GM18508 (cell line): Measurements from ENCODE around the gene WFIKKN1.
"Not testable (repeated sequence)": the region's sequence is repeated elsewhere in the genome, so short reads cannot be mapped to it uniquely, and the experiment has no call there.

Experiments used
- ATAC-seq: cut with Tn5 transposase; IDR thresholded peaks from one replicate; pipeline ENCODE4 v1.9.1; 2021; ENCODE audit warnings: moderate number of reproducible peaks; ENCODE audit not compliant: insufficient read depth, unreplicated experiment

The WFIKKN1 gene

DNA sequence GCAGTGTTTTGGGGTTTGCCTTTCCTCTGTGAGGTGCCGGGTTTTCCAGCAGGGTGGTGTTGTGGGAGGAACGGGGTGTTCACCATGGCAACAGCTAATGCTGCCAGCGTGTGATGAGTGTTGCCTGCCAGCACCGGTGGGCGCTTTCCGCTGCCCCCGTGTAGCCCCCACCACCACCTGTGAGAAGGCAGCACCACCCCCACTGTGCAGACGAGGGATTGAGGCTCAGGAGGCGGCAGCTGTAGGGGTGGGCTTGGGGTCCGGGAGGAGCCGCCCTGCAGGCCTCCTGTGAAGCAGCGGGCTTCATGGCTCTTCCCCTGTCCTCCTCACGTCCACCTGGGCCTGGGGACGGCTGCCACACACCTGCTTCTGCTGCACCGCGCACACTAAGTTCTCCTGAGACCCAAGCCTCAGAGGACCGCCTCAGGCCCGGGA is 35.7 kb upstream of the WFIKKN1 start:
- no peak for ATAC-seq

- no peak for ATAC-seq
These were observed 34.6 kb upstream of the WFIKKN1 start for GRCh38 chr16:595942-596735.

DNA sequence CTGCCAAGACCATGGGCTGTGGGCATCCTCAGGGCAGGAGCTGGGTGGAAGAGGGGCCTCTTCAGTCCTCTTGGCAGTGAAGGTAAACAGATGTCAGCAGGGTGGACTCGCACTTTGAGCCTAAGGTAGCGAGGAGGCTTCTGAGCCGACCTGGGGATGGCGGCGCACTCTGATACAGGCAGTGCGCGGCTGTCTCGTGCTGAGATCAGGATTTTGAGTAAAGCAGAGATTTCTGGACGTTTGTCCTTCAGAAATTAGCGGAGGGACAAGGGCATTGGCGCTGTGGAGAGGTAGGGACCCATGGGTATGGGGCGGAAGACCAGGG is 34.1 kb upstream of the WFIKKN1 start:
- ATAC-seq: no peak

GRCh38 chr16:597655-598054 is 33.1 kb upstream of the WFIKKN1 start:
- ATAC-seq: not testable (repeated sequence)

- no peak for ATAC-seq
These were observed 31.7 kb upstream of the WFIKKN1 start for GRCh38 chr16:598823-599739.

- ATAC-seq: no peak
These were observed 30.0 kb upstream of the WFIKKN1 start for GRCh38 chr16:600781-601180.

GRCh38 chr16:603933-604332 is 26.9 kb upstream of the WFIKKN1 start:
- no peak for ATAC-seq

GRCh38 chr16:606656-607307 is 24.0 kb upstream of the WFIKKN1 start:
- ATAC-seq: no peak

- ATAC-seq: no peak
These were observed 22.8 kb upstream of the WFIKKN1 start for GRCh38 chr16:608019-608418.

- no peak for ATAC-seq
These were observed 21.5 kb upstream of the WFIKKN1 start for GRCh38 chr16:609316-609715.

GRCh38 chr16:609984-610383 is 20.8 kb upstream of the WFIKKN1 start:
- no peak for ATAC-seq

DNA sequence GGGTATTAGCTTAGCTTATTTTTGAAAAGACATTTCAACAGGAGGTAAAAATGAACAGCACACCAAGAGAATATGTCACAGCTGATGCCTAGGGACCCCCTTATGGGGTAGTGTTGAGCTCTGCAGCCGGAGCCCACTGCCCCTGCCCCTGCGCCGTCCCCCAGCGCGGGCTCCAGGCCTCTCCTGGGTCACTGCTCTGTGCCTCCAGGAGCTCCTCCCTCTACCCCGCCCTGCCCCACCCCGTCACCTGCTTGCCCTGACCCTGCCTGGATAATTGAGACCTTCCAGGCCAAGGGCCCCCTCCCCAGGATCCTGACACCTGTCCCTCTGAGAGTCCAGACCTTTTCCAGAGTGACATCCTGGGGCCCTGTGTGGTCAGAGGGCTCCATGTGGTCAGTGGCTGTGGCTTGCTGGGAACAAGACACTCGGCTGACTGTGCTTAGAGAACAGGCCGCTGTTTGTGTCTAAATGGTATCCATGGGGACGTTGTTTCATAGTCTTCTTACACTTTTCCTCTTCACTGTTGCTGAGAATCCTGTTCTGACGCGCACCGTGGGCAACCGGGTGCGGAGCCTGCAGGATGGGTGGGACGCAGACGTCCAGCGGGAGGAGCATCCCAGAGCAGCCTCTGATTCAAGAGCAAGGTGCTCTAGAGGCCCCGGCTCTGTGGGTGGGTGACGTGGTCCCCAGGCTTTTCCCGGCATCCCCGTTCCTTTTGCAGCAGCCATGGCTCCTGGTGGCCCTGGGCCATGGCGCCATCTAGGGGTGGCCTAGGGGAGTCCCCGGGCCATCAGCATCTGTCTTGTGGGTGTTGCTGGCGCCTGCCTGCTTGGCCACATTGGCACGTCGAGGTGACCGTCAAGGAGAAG is 20.0 kb upstream of the WFIKKN1 start:
- ATAC-seq: no peak

- no peak for ATAC-seq
These were observed 15.7 kb upstream of the WFIKKN1 start for GRCh38 chr16:615122-615521.

DNA sequence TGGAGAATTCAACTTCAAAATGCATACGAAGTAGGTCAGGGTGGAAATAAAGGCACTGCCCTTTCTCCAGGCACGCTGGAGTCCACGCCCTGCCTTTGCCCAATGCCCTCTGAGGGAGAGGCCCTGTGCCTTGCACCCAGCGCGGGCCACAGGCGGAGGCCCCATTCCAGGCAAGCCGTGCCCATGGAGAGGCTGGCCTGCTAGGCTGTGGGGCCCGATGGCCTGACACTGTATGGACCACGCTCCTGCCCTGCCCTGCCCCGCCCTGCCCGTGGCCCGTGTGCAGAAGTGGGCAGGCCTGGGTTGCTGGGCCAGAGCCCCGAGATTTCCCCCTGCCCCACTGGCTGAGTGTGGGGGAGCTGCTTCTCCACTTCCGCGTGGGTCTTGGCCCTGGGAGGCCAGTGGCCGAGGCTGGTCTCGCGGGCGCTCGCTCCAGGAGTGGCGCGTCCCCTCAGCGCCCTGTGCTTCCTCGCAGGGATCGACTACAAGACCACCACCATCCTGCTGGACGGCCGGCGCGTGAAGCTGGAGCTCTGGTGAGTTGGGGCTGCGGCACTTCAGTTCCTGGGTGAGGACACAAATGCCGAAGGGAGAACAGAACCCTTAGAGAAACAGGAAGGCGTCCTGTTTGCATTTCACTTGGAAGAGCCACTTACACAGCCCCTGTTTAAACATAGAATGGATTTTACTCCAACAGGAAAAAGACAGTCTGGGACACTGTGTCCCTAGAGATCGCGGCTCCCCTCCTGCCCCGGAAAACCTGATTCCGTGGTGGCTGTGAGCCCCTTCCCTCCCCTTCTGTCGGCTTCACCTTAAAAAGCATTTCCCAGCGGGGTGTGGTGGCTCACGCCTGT is 13.8 kb upstream of the WFIKKN1 start:
- ATAC-seq: no peak

GRCh38 chr16:617855-618254 is 12.9 kb upstream of the WFIKKN1 start:
- ATAC-seq: no peak

DNA sequence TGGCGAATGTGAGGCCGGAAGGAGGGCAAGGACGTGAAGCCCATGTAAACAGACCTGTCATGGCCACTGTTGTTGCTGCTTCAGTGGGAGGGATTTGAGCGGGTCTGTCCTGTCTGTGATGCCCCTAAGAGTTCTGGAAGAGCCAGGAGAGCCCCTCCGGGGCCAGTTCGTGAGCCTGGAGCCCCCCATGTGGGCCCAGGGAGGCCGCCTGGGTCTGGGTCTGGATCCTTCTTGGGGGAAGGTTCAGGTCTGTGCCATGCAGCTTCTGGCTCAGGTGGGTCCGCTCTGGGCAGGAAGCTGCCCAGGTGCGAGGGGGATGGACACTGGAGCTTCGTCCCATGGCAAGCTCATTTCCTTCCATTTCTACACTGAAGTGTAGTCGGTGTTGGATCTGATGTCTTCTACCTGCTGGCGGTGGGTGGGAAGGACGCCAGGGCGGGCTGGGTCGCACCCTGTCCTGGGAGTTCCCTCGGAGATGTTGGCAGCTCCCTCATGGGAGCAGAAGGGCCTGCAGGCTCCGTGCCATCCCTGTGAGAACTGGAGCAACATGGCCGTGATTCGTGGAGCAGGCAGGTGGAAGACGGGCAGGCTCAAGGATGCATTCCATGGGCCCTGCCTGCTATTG is 11.2 kb upstream of the WFIKKN1 start:
- no peak for ATAC-seq

- ATAC-seq: no peak
These were observed 9.9 kb upstream of the WFIKKN1 start for GRCh38 chr16:620700-621525.

DNA sequence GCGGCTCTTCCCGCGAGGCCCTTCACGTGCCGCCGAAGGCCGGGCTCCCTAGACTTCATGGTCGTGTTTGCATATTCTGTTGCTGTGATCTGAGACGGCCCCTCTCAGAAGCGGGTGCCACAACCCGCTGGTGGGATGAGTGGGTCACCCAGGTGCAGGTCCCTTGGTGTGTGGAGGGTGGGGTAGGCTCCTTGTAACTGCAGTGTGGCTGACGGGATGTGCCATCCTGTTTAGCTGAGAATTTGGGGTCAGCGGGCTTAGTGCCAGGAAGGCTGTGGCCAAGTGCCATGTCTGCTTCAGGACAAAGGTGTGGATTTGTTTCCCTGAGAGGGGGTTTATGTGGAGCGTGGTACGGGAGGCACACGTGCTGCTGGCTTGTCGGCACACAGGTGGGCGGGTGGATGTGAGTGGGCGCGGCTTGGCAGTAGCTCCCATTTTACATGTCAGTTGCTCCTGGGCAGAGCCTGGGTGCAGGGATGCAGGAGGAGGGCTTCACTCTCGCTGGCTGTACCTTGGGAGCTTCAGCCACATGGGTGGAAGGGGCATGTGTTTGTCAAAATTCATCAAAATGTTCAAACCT is 9.2 kb upstream of the WFIKKN1 start:
- ATAC-seq: no peak
